HG02678 (cell line): ENCODE results near the gene ACAT1.
"Not testable (repeated sequence)": the region's sequence is repeated elsewhere in the genome, so short reads cannot be mapped to it uniquely, and the experiment has no call there.

ENCODE experiments used
- ATAC-seq: cut with Tn5 transposase; IDR thresholded peaks from one replicate; pipeline ENCODE4 v1.9.1; 2021; ENCODE audit warnings: mild to moderate bottlenecking, moderate library complexity; ENCODE audit not compliant: unreplicated experiment

ACAT1 gene

GRCh38 chr11:108121274-108122155 lies at the start of gene ACAT1:
TSS of gene ACAT1 (plus strand) at chr11:108121567. CDS start at chr11:108121607, 40 bp downstream.
- peak; percentile 97 for ATAC-seq

DNA sequence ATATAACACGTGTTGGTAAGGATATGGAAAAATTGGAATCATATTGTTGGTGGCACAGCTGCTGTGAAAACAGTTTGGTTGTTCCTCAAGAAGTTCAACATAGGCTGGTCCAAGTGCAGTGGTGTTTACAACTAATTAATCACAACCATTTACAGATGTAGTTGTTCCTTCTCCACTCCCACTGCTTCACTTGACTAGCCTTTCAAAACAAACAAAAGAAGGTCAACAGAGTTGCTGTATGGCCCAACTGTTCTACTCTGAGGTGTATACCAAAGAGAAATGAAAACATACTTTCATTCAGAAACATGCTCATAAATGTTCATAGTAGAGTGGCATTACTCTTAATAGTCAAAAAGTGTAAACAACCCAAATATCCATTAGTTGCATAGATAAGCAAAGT lies 36.6 kb upstream of the ACAT1 start:
- no peak for ATAC-seq

GRCh38 chr11:108085672-108086071 lies 35.7 kb upstream of the ACAT1 start:
- no peak for ATAC-seq

DNA sequence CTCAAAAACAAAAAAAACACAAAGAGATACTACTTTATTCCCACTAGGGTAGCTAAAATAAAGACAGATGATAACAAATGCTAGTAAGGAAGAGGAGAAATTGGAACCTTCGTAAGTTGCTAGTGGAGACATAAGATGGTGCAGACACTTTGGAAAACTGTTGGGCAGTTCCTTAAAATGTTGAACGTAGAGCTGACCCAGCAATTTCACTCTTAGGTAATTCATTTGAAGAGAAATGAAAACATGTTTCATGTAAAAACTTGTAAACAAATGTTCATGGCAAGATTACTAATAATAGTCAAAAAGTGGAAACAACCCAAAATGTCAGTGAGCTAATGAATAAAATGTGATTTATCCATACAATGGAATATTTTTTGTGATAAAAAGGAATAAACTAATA lies 29.2 kb upstream of the ACAT1 start:
- ATAC-seq = no peak

DNA sequence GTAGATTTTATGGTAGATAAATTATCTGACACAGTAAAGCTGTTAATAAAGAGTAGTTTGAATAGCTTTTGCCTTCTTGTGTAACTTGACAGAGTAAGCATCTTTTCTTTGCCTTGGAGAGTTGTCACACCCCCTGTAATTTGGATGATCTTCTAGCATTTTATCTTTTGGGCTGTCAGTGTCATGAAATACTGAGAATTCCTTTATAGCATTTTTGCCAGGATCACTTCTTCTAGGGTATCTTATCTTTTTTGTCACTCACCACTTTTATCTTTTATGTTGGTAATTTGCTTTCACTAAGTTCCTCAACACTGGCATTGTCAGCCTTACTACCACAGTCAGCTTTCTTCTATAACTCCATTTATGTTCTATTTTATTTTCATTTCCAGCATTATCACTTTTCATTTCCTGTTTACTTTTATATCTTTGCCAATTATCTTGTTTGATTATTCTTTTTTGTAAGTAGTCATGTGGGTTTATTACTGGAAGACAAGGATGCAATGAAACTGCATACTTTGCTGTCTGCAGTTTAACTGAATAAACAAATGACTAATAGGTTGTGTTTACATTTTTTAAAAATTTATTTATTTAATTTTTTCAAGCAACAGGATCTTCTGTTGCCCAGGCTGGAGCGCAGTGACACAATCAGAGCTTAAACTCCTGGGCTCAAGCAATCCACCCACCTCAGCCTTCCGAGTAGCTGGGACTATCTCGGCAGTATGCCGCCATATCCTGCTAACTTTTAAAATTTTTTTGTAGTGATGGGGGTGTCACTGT lies 28.1 kb upstream of the ACAT1 start:
- ATAC-seq = no peak

DNA sequence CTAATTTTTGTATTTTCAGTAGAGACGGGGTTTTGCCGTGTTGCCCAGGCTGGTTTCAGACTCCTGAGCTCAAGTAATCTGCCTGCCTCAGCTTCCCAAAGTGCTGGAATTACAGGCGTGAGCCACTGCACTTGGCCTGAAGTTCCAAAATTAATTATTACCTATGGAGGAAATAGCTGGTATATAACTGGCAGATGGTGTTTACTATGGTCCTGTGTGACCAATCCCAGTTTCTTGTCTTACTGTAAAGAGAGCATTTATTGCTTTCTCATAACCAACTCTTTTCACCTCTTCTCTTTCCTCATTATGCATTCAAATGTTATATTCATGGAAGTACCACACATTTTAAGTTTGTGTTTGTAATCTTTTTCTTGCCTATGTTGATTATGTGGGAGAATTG lies 24.2 kb upstream of the ACAT1 start:
- no peak for ATAC-seq

- ATAC-seq = no peak
Measured at GRCh38 chr11:108101090-108101775, 20.1 kb upstream of the ACAT1 start.

DNA sequence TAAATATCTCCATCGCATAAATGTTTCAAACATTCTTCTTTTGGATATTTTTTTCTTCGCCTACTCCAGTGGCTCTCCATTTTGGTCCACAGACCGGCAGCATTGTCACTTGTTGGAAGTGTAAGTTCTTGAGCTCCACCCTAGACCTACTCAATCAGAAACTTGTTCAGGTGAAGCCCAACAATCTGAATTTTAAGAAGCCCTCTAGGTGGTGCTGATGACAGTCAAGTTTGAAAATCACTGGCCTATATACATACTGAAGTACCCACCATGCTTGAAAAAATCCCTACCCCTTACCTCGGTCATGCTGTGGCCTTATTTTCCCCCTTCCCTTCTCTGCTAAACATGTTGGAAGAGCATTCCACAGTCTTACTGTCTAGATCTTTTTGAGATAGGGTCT lies 10.2 kb upstream of the ACAT1 start:
- ATAC-seq = no peak

DNA sequence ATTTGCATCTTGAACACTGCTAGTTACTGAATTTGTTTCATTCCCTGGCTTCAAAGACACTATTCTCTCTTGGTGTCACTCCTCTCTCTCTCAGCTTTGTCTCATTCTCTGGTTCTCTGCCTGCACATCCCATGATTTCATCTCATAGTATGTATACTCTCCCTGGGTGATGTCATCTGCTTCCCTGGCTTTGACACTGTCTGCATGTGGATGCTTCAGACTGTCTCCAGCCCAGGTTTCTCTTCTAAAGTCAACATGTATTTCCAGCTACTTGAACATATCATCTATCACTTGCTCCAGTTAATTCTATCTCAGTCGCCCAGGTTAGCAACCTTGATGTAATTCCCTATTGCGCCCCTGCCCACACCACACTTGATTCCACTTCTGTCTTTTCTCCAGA lies 9.3 kb upstream of the ACAT1 start:
- ATAC-seq = no peak

GRCh38 chr11:108115500-108116140 lies 5.7 kb upstream of the ACAT1 start:
- ATAC-seq = no peak

DNA sequence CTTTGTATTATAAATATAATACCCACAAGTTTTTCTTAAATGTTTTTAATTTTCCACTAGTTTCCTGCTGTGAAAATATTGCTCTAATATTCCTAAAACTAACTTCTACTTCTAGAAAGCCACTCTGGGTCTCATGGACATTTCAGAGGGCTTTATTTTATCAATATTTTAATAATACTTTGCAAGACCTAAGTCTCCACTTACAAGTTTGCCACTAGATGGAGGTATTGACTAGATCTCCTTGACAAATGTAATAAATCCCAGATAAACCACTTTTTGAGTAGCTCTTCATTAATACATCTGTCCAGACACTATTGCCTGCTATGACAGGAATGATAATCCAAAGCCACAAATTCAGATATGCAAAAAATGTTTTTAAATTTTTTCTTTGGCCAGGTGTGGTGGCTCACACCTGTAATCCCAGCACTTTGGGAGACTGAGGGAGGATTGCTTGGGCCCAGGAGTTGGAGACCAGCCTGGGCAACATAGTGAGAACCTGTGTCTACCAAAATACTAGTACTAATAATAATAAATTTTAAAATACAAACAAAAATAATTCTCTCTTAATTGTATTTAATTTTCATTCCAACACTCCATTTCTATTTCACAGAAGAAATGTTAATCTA lies 3.5 kb upstream of the ACAT1 start:
- ATAC-seq = no peak

DNA sequence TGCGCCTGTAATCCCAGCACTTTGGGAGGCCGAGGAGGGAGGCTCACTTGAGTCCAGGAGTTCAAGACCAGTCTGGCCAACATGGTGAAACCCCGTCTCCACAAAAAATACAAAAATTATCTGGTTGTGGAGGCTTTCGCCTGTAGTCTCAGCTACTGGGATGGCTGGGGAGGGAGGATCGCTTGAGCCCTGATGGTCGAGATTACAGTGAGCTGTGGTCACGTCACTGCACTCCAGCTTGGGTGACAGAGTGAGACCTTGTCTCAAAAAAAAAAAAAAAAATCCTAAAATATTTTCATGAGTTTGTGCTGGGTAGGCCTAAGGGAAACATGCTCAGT lies 462 bp upstream of the ACAT1 start:
- not testable (repeated sequence) for ATAC-seq

DNA sequence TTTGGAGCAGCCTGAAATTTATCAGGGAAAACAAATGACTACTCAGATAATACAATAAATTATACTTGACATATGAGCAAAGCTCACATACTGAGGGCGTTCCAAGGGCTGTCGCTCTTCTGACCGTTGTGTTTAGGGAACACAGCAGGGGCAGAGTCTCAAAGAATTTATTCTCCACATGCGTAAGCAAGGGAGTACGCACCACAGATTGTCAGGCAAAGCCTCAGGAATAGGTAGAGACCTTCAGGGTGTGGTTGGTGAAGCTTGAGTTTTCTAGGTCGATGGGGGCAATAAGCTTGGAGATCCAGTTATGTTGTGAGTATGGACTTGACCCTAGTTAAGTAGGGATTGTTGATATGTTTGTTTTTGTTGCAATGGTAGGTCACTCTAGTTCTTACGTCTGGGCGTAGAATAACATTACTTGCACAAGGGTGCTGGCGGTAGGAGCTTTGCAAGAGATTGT lies 830 bp downstream of the ACAT1 start:
- no peak for ATAC-seq

- no peak for ATAC-seq
Measured at GRCh38 chr11:108125096-108125495, 3.7 kb downstream of the ACAT1 start.

- ATAC-seq = no peak
Measured at GRCh38 chr11:108128772-108129171, 7.4 kb downstream of the ACAT1 start.

DNA sequence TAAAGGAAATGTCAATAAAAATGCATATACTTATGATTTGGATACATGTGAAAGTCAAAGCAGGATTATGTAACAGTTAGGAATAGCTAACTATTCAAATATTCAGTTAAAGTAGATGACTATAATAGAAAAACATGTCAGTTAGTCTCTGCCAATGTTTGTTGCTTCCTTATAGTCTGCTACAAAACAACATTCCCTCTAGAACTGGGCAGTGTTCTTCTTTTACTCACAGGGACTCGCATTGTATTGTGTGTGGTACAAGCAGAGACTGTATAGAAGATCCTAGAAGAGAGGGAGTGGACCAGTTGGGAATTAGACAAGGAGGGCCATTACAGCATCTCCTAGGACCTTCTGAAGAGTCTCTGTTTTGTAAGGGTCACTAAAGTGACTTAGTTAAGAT lies 10.6 kb downstream of the ACAT1 start:
- no peak for ATAC-seq

DNA sequence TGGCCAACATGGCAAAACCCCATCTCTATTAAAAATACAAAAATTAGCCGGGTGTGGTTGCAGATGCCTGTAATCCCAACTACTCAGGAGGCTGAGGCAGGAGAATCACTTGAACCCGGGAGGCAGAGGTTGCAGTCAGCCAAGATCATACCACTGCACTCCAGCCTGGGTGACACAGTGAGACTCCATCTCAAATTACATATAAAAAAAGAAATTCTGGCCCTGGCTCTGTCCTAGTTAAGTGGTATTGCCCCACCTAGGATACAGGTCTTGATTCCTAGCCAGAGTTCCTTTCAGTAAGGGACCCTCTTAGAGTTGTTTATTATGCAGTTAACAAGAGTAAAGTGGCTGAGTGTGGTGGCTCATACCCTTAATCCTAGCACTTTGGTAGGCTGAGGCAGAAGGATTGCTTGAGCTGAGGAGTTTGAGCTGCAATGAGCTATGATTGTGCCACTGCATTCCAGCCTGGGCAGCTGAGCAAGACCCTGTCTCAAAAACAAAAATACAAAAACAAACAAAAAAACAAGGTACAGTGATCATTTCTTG lies 11.7 kb downstream of the ACAT1 start:
- not testable (repeated sequence) for ATAC-seq

DNA sequence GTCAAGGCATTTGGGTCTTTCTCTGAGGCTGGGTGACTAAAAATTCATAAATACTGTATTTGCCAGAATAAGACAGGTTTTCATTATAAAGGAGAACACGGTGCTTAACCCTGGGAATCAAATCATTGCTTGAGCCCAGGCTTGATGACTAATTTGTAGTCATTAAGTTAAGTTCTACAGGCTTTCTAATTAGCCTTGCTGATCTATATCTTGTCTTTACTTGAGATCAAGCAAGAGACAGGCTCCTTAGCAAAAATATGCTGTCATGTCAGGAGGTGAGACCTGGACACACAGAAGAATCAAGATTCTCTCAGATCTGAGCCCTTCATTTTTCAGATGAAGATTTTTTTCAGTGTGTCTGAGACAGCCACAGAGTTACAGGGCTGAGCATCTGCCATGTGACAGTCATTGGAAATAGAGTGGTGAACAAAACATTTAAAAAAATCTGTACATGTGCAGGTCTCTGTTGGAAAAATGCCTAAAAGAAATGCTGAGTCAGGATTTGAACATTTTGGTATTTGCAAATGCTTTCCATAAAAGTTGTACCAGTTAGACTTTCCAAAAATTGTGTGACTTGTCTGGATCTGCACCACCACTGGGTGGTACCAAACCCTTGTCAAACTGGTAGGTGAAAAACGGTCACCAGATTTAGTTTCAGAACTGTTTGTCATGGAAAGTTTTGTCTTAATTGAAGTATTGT lies 14.6 kb downstream of the ACAT1 start:
- ATAC-seq = peak; percentile 59

DNA sequence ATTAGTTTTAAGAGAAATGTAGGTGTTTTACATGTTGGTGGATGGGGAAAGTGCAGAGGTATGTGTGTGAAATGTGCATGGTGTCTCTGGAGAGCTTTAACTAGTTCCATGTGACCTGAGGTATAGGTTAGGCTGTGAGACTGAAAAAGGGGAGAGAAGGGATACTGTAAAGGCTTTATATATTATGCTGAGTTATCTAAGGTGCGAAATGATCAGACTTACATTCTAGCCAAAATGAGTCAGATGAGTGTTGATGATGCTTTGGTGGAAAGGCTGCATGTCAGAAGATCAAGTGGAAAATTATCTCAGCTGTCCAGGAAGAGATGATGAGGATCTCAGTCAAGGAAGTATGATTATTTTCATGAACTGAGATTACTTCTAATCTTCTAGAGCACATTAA lies 15.8 kb downstream of the ACAT1 start:
- ATAC-seq = no peak

DNA sequence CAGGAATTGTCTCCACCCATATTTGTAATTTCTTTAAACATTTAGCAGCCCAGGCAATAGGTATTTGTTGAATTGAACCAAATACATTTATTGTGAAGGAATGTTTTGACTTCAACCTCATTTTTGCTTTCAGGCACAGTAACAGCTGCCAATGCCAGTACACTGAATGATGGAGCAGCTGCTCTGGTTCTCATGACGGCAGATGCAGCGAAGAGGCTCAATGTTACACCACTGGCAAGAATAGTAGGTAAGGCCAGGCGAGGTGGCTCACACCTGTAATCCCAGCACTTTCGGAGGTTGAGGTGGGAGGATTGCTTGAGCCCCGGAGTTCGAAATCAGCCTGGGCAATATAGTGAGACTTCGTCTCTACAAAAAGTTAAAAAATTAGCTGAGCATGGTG lies 20.9 kb downstream of the ACAT1 start:
- no peak for ATAC-seq
